Activated CD4-positive, alpha-beta T cell treated with anti-CD3 and anti-CD28 coated beads, Interleukin-2, amount 10 ng/mL, durations not matched to agents 24 days and 14 days (primary cell): ENCODE data around the gene ALKBH1. TPM values are rescaled to one million over a fixed set of nuclear protein-coding genes. Genes with fewer than 3 reads are reported as not detected.
"Not testable (repeated sequence)": the region's sequence is repeated elsewhere in the genome, so short reads cannot be mapped to it uniquely, and the experiment has no call there.

ENCODE experiments used
- DNase-seq: peaks from one replicate; pipeline ENCODE4 v3.0.0; 2022
- H3K27ac Mint-ChIP-seq: one replicate; pipeline ENCODE4 v1.8.0; 2022; ENCODE audit warnings: mild to moderate bottlenecking, mixed read lengths
- H3K27me3 Mint-ChIP-seq: one replicate; pipeline ENCODE4 v1.8.0; 2022; ENCODE audit warnings: mixed read lengths
- H3K36me3 Mint-ChIP-seq: one replicate; pipeline ENCODE4 v1.8.0; 2022; ENCODE audit warnings: low read depth, mild to moderate bottlenecking, mixed read lengths
- H3K4me1 Mint-ChIP-seq: one replicate; pipeline ENCODE4 v1.8.0; 2021; ENCODE audit warnings: mixed read lengths
- H3K4me3 Mint-ChIP-seq: one replicate; pipeline ENCODE4 v1.8.0; 2022; ENCODE audit warnings: mild to moderate bottlenecking, moderate library complexity, mixed read lengths
- H3K9me3 Mint-ChIP-seq: one replicate; pipeline ENCODE4 v1.8.0; 2021; ENCODE audit warnings: mixed read lengths
- intact Hi-C: fragments of 100-400 bp; cut with micrococcal nuclease; formaldehyde crosslinking; loops from one replicate; pipeline ENCODE4 v1.15.1; 2023
- total RNA-seq: library from RNA; stranded (reverse); gene quantifications from 2 replicates; pipeline ENCODE4 v1.2.3, GENCODE V29; 2022

Gene ALKBH1
- total RNA-seq, 1 donor from 2014 or later: 19.2 TPM

DNA sequence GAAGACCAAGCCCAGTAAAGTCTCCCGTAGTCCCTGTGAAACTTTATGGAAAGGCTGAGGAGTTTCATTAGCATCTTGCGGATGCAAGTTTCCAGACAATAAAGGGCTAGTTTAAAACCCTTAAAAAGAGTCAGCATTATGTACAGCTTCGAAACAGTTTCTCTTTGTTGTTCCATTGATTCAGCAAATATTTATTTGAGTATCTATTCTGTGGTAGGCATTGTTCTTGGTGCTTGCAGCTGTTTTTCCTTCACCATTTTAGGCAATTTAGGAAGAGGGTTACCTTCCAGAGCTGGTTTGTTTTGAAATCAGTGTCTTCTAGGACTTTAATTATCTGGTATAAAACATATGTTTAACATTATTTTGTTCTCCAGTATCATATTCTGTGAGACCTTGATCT is 1.6 kb upstream of the ALKBH1 start:
- H3K4me1 Mint-ChIP-seq: peaks cover 29% of the 10 kb centered on the region
- intact Hi-C loops: loop anchor here (5.0 to 10.0 kb wide), 5 partner anchors 92 to 677 kb away; partner anchors contain the start of gene SPTLC2
- H3K9me3 Mint-ChIP-seq: no peaks in the 10 kb centered on the region
- peak overlapping the region; percentile 82 for H3K4me3 Mint-ChIP-seq
- H3K27ac Mint-ChIP-seq: peak overlapping the region; percentile 91
- peaks cover 52% of the 10 kb centered on the region for H3K36me3 Mint-ChIP-seq
- no peak for DNase-seq
- H3K27me3 Mint-ChIP-seq: no peaks in the 10 kb centered on the region

- Mint-ChIP-seq H3K27ac (peak overlapping the region; percentile 91), H3K27me3 (no peaks in the 10 kb centered on the region), H3K9me3 (no peaks in the 10 kb centered on the region), H3K36me3 (peaks cover 55% of the 10 kb centered on the region), H3K4me3 (peak overlapping the region; percentile 82), H3K4me1 (peaks cover 29% of the 10 kb centered on the region)
- intact Hi-C loops: loop anchor here (1.0 to 10.0 kb wide), 9 partner anchors 53 to 676 kb away; partner anchors contain the start of genes ADCK1, GSTZ1, SNW1 and SPTLC2
- no peak for DNase-seq
Observed at GRCh38 chr14:77708749-77709148, 926 bp upstream of the ALKBH1 start.

- Mint-ChIP-seq H3K4me1 (peaks cover 27% of the 10 kb centered on the region), H3K36me3 (peaks cover 45% of the 10 kb centered on the region), H3K27me3 (no peaks in the 10 kb centered on the region), H3K27ac (peak overlapping the region; percentile 91), H3K4me3 (peak overlapping the region; percentile 82), H3K9me3 (no peaks in the 10 kb centered on the region)
- intact Hi-C loops: loop anchor here (1.0 to 10.0 kb wide), 6 partner anchors 90 to 675 kb away; partner anchors contain the start of genes SAMD15, SPTLC2 and TMED8
- DNase-seq: no peak
Observed at GRCh38 chr14:77707355-77707723, 484 bp downstream of the ALKBH1 start.

GRCh38 chr14:77691259-77691658 is 16.6 kb downstream of the ALKBH1 start:
- Mint-ChIP-seq H3K4me1 (peaks cover 3% of the 10 kb centered on the region), H3K27me3 (no peaks in the 10 kb centered on the region), H3K9me3 (no peaks in the 10 kb centered on the region), H3K27ac (no peak overlapping the region), H3K4me3 (no peak overlapping the region), H3K36me3 (peaks cover 48% of the 10 kb centered on the region)
- intact Hi-C loops: no loop called here
- no peak for DNase-seq

DNA sequence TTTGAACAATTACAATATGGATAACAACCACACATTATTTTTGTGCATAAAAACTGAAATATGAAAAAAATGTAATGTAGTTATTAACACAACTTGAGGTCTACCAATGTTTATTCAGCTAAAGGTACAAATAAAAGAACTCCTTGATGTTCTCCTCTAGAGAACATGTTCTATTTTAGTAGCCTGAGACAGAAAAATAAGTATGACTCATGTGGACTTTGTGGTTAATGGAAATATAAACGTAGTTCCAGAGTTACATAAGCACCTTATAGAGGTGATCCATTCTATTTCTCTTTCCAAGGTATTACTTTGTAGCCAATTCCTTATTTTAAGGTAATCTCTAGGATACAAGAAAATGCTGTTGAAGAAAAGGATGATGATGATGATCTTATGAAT is 25.7 kb downstream of the ALKBH1 start:
- intact Hi-C loops: no loop called here
- no peaks in the 10 kb centered on the region for H3K27me3 Mint-ChIP-seq
- H3K4me3 Mint-ChIP-seq: no peak overlapping the region
- peaks cover 3% of the 10 kb centered on the region for H3K4me1 Mint-ChIP-seq
- H3K36me3 Mint-ChIP-seq: peaks cover 22% of the 10 kb centered on the region
- DNase-seq: no peak
- no peaks in the 10 kb centered on the region for H3K9me3 Mint-ChIP-seq
- H3K27ac Mint-ChIP-seq: no peak overlapping the region

DNA sequence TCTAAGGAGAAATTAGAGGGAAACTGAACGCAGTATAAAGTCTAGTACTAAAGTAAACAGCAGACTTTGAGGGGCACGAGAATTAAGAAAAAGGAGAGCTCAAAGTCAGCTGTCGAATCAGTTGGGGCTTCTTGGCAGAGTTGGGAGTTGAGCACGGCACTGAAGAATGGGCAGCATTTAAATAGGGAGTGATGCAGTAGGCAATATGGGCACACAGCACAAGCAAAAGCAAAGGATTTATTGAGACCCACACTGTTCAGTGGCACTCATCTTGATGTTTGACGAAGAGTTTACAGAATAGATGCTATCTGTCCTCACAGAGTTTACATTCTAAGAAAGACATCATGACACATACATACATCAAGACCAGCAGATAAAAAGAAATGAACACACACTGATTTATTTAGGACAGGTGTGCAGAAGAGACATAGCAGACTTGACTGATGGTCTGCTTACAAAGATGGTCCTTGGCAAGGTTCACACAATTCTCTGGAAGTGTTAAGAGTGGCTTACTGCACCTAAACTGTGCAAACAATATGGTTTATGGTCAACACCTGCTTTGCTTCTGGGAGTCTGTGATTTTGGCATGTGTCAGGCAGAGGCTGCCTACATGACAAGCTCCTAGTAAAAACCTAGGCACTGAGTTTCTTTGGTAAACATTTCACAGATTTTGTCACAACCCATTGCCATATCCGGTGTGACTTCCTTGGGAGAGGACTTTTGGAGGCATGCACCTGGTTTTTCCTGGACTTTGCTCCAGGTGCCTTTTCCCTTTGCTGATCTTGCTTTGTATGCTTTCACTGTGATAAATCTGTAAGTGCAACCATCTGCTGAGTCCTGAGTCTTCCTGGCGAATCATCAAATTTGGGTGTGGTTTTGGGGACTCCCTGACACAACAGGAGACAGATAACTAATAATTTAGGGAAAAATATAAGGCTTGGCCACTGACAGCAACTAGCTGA is 26.3 kb downstream of the ALKBH1 start:
- Mint-ChIP-seq H3K4me1 (peaks cover 3% of the 10 kb centered on the region), H3K27ac (no peak overlapping the region), H3K27me3 (no peaks in the 10 kb centered on the region), H3K36me3 (peaks cover 18% of the 10 kb centered on the region), H3K4me3 (no peak overlapping the region), H3K9me3 (no peaks in the 10 kb centered on the region)
- intact Hi-C loops: no loop called here
- DNase-seq: no peak

GRCh38 chr14:77674931-77675330 is 32.9 kb downstream of the ALKBH1 start:
- Mint-ChIP-seq H3K4me3 (no peak overlapping the region), H3K27me3 (no peaks in the 10 kb centered on the region), H3K9me3 (no peaks in the 10 kb centered on the region), H3K4me1 (no peaks in the 10 kb centered on the region), H3K27ac (no peak overlapping the region), H3K36me3 (peaks cover 40% of the 10 kb centered on the region)
- no peak for DNase-seq
- intact Hi-C loops: no loop called here

GRCh38 chr14:77673193-77673592 is 34.6 kb downstream of the ALKBH1 start:
- peaks cover 30% of the 10 kb centered on the region for H3K36me3 Mint-ChIP-seq

DNA sequence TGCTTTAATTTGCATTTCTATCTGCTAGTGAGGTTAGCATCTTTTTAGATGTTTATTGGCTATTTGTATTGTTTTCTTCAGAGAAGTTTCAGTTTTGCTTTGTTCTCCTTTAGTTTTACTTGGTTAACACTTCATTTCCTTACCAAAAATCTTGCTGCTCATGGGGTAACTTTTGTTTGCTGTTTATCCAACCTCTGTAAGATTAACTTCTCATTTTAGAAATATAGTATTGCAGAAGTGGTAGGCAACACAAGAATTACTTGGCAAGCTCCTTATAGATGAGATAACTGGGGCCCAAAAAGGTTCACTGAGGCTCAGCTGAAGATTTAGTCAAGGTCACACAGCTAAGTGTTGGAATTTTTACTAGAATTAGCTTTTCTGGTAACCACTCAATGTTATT is 40.5 kb downstream of the ALKBH1 start:
- H3K4me1 Mint-ChIP-seq: peaks cover 2% of the 10 kb centered on the region
- no peaks in the 10 kb centered on the region for H3K9me3 Mint-ChIP-seq
- intact Hi-C loops: no loop called here
- H3K27ac Mint-ChIP-seq: no peak overlapping the region
- no peak overlapping the region for H3K4me3 Mint-ChIP-seq
- H3K36me3 Mint-ChIP-seq: peaks cover 2% of the 10 kb centered on the region
- no peak for DNase-seq
- H3K27me3 Mint-ChIP-seq: no peaks in the 10 kb centered on the region

More at GRCh38 chr14:77673193-77673592, 34.6 kb downstream of the ALKBH1 start:
- Mint-ChIP-seq H3K4me3 (no peak overlapping the region), H3K9me3 (no peaks in the 10 kb centered on the region), H3K27ac (no peak overlapping the region), H3K4me1 (no peaks in the 10 kb centered on the region), H3K27me3 (no peaks in the 10 kb centered on the region)
- DNase-seq: no peak
- intact Hi-C loops: no loop called here

GRCh38 chr14:77663293-77663692 is 44.5 kb downstream of the ALKBH1 start:
- Mint-ChIP-seq H3K36me3 (no peaks in the 10 kb centered on the region), H3K4me1 (peaks cover 2% of the 10 kb centered on the region), H3K27me3 (no peaks in the 10 kb centered on the region), H3K4me3 (no peak overlapping the region), H3K9me3 (no peaks in the 10 kb centered on the region), H3K27ac (no peak overlapping the region)
- intact Hi-C loops: no loop called here
- DNase-seq: no peak

- H3K36me3 Mint-ChIP-seq, H3K4me3 Mint-ChIP-seq, H3K9me3 Mint-ChIP-seq, intact Hi-C loops, H3K4me1 Mint-ChIP-seq, H3K27me3 Mint-ChIP-seq, DNase-seq, H3K27ac Mint-ChIP-seq: not testable (repeated sequence)
Observed at GRCh38 chr14:77661562-77661961, 46.3 kb downstream of the ALKBH1 start.

DNA sequence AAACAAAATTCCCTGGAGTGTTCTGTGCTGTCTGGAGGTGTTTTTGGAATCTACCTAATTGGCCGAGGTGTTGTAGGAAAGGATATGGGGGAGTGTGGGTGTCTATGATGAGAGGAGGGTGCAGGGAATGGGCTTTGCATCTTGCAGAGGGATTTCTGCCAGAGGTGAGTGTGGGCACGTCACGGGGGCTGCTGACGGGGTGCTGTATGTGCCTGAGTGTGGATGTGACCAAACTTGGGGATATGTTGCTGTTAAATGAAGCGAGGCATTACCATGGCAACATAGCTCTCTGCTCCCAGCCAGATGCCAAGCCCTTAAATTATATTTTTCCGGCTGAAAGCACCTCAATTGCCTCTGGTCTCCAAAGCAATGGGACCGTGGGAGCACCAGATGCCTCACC is 47.1 kb downstream of the ALKBH1 start:
- intact Hi-C loops: no loop called here
- Mint-ChIP-seq H3K27ac (no peak overlapping the region), H3K4me1 (peaks cover 3% of the 10 kb centered on the region), H3K4me3 (no peak overlapping the region), H3K36me3 (no peaks in the 10 kb centered on the region), H3K27me3 (no peaks in the 10 kb centered on the region), H3K9me3 (no peaks in the 10 kb centered on the region)
- no peak for DNase-seq

GRCh38 chr14:77659831-77660230 is 48.0 kb downstream of the ALKBH1 start:
- Mint-ChIP-seq H3K9me3 (no peaks in the 10 kb centered on the region), H3K4me1 (peaks cover 3% of the 10 kb centered on the region), H3K27ac (no peak overlapping the region), H3K27me3 (no peaks in the 10 kb centered on the region), H3K36me3 (no peaks in the 10 kb centered on the region), H3K4me3 (no peak overlapping the region)
- intact Hi-C loops: no loop called here
- DNase-seq: no peak

DNA sequence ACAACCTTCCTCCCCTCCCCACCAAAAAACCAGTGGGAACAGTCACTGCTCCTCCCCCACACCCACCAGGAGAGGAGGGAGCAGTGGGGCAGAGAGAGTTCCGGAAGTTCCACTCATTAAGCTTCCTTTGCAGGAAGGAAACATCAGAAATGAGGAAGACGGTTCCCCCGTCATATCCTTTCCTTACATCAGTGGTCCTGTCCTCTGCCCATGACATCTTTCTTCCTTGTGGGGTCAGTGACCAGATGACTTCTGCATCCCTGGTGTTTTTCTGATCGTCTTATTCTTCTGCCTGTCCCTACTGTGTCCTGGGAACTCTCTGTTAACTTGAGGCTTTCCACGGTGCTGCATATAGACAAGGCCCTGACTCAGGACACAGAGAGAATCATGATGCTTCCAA is 50.5 kb downstream of the ALKBH1 start:
- Mint-ChIP-seq H3K9me3 (no peaks in the 10 kb centered on the region), H3K36me3 (no peaks in the 10 kb centered on the region), H3K4me3 (no peak overlapping the region), H3K4me1 (peaks cover 8% of the 10 kb centered on the region), H3K27me3 (no peaks in the 10 kb centered on the region), H3K27ac (no peak overlapping the region)
- no peak for DNase-seq
- intact Hi-C loops: no loop called here
